GM19193 (cell line): ENCODE results near the gene NTM.

ENCODE experiments used
- POLR2A ChIP-seq: IDR thresholded peaks from 4 replicates; pipeline ENCODE4 v1.6.1; 2011; ENCODE audit not compliant: insufficient read depth, insufficient read length; ENCODE audit errors: extremely low read depth

The NTM gene

DNA sequence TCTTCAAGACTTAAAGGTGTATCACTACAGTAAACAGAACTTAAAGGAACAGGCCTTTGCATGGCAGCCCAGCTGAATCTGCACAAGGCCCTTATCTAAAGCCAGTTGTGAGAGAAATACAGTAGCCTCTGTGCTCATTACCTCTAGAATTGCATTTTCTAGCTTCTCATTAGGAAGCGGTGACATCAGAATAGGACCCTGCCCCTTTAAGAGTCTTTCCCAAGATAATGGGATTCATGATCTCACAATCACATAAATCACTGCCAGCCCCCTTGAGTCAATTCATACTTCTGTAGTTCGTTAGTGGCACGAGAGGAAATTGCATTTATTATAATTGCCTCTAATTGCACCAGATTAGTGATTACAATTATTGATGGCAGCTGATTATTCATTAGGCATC lies 170.3 kb downstream of the NTM start:
- no peak for TF ChIP-seq POLR2A

DNA sequence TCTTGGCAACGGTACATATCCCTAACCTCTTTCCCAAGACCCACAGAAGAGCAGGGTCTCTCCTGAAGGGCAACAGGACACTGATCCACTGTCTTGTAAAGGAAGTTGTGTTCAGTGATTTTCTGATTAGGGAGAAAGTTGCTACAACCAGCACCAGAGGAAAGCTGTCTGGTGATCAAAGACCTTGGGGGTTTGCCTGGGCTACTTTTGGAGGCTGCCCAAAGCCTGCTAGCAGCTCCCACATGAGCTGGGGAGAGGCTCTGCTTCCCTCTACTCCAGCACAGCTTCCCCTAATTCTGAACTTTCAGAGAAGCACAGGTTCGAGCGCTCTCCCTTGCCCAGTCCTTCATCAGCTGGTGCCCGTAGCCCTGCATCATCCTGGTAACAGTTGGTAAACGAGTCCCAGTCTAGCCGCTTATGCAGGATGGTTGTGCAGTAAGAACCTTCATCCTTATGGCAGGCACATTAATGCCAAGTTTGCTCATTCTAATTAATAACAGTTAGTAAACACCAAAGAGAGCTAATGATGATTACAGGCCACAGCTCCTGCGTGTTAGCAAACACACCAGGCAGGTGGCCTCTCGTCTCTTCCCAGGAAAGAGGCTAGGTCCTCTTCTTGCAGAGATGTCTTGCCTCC lies 173.1 kb downstream of the NTM start:
- TF ChIP-seq POLR2A: no peak

DNA sequence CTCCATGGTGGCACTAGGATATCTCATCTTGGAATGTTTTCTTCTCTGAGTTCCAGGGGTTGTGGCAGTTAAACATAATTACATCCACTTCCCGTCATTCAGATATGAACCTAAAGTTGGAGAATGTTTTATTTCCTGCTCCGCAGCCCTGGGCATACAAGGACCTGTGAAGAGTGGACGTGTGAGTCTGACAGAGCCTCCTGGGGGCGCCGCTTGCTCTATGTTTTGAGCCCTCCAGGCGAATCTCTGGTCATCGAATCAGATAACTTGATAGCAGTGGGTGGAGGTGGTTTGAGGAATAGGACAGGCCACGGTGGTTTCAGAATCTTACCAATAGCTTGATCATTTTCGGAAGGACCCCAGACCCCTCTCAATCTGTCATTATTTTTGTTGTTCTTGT lies 174.2 kb downstream of the NTM start:
- TF ChIP-seq POLR2A: no peak

DNA sequence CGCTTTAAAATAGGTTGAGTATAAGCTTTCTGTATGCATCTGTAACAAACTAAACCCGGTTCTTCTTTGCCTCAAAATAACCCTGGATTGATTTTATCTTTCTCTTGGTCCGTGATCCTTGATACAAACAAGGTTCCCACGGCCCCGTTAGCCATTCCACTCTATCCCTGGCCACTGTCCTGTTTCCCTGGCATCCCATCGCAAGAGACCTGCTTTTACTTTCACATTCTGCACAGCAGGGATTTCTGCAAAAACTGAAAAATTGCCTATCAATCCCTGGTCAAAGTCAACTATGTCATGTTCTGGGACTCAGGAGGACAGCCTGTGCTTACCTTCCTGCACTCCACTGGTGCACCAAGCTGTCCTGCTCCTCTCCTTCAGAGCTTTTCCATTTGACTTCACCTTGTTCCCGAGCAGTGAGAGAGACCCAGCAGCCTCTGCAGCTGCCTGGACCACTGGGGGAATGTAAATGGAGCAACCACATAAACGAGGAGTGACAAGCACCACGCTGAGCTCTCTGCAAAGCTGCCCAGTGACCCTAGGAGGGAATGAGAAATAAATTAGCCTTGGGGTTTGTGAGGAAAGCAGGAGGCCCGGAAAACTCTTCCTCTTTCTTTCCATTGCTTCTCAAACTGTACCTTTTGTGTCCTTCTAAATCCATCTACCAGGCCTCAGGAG lies 175.9 kb downstream of the NTM start:
- TF ChIP-seq POLR2A: no peak

DNA sequence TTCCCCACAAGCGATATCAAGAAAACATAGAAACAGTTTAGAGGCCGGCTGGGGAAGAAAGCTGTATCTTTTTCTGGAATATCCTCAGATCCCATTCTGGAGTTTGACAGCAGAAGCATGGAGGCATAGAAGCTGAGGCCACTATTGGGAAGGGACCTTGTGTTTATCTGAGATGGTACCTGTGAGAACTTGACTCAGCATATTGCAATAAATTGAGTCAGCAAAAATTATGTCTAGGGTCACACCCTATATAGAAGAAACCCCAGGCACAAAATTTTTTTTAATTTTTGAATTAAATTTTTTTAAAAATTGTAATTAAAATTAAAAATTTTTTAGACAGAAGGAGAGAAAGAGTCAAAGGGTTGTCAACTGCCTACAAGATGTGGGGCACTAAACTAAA lies 178.7 kb downstream of the NTM start:
- no peak for TF ChIP-seq POLR2A

DNA sequence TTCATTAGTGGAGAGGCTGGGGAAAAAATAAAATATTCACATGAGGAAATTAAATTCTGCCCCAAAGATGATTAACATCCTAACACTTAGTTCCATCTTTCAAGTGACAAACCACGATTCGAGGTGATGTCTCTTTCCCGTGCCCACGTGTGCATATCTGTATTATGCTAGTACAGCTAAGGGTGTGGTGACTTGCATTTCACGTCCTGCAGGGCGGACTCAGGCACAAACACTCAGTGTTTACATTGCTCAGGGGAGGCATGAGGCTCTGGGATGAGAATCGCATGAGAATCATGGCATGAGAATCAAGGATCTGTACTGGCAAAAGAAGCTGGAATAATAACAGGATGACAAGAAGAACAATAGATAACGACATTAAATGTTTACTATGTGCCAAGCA lies 179.4 kb downstream of the NTM start:
- TF ChIP-seq POLR2A: no peak

DNA sequence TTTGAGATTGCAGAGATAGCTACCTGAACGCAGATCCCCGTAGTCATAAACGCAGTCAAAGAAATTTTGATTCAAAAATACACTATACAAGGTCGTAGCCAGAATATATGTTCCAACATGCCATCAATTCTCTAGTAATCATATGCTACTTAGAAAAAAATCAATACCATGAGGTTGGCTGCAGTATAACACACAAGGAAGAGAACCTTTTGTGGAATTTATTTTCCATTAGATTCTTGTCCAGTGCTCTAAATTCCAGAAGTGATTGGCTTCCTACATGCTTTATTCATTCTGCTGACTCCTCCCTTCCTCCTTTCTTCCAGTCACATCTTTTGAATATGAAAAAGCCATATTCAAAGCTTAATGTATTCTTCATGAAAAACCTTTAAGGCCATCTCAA lies 189.9 kb downstream of the NTM start:
- TF ChIP-seq POLR2A: no peak

DNA sequence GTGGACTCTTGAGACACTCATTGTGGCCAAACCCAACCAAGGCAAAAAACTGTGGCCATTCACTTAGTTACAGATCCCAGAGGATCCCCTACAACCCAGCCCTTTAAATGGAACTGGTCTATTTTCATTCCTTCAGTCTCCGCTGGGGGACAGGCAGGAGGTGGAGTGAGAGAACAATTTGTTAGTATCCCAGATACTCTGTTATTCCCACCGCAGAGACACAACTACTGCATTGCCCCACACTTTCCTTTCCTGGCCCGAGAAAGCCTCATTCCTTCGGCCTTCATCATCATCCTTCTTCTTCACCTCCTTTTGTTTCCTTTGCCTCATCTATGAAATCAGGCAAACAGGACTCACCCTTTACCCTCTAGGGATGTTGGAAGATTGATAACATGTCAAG lies 191.1 kb downstream of the NTM start:
- no peak for TF ChIP-seq POLR2A

DNA sequence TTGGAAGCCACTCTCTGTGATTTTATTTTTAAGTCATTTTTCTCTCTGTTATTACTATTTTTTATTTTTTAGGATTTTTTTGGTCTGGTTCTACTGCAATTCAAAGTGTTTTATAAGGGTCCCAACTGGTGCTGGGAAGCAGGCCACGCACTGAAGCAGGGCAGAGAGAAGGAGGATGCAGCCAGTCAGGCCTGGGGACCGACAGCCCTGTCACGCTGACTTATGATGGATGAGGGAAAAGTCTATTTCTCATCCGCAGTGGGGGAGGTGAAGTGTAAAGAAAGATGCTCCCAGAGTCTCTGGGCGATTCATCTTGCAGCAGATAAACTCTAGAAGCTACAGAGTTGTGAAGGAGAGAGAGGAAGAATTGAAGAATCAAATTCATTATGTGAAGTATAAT lies 191.6 kb downstream of the NTM start:
- TF ChIP-seq POLR2A: no peak

DNA sequence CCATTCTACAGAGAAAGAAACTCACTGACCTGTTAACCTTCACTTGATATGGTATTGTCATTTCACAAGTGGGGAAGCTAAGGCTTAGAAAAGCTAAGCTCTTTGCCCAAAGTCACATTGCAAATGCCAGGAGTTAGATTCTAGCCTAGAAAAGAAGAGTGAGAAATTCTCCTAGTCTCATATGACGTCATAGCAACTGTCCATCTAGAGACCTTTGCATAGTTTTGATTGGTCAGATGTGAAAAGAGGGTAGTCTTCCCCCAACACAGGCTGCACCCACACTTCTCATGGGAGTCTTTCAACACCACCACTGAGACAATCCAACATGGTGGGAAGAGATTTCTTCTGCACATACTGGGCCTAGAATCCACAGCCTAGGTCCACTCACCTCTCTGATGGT lies 197.9 kb downstream of the NTM start:
- TF ChIP-seq POLR2A: no peak

DNA sequence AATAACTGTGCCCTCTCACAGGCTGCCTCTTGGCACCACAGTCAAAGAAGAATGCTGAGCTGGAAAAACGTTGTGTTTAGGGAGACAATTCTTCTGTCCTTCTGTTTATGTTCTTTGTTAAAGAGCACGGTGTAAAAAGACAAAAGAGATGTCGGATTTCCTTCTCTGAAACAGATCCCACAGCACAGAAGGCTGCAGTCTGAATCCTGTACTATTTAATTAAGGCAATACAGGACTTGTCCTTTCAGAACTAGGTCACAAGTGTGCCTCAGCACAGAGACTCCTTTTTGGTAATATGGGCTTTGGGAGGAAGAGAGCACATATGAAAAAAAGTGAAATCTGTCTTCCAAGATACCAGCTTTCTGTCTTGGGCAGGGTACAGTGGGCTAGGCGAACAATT lies 201.2 kb downstream of the NTM start:
- TF ChIP-seq POLR2A: no peak

DNA sequence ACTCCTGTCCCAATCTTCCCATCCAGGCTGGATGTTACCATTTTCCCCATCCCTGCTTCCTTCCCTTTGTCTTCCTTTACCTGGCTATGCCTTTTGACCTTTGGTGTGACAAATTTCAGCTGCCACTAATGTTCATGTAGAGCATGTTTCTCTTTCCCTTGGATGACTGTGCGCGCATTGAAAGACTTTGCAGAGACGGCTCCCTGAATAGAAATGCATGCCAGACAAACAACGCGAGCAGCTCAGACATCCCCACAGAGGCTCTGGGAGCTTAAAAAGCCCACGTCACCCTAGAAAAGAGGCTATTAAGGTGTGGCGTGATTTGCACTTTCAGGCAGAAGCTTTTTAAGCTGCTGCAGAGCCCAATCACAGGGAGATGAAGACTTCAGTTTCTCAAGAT lies 202.0 kb downstream of the NTM start:
- no peak for TF ChIP-seq POLR2A

DNA sequence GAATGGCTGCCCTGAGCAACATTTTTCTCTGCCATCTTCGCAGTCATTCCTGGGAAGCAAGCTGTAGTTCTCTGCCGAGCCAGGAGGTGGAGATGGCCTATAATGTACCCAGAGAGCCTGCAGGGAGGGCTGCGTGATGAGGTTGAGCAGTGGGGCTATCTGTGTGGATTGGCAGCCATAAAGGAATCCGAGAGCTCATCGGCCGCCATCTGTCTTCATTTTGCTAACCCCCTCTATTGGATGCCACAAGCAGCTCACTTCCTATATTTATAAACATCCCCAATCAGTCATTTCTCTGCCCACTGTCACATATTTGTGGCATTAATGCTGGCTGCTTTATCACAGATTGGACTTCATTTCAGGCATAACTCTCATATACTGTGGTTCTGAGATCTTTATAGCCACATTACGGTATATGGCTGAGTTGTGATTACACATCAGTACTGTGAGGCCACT lies 209.5 kb downstream of the NTM start:
- TF ChIP-seq POLR2A: no peak

DNA sequence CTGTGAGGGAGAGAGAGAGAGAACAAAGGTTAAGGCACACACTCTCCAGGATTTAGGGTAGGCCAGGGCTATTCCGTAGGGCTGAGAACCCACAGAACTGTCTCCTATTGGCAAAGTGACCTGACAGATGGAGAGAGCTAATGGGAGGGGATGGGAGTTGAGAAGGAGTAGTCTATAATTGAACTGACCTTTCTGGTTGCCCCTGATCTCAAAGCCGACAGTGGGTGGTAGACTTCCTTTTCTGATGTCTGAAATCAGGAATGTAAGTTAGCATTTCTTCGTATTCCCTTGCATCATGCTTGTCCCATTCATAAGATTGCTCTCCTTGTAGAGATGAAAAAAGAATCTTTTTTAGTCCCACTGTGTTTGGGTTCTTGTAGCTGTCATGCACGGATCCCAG lies 210.1 kb downstream of the NTM start:
- no peak for TF ChIP-seq POLR2A

DNA sequence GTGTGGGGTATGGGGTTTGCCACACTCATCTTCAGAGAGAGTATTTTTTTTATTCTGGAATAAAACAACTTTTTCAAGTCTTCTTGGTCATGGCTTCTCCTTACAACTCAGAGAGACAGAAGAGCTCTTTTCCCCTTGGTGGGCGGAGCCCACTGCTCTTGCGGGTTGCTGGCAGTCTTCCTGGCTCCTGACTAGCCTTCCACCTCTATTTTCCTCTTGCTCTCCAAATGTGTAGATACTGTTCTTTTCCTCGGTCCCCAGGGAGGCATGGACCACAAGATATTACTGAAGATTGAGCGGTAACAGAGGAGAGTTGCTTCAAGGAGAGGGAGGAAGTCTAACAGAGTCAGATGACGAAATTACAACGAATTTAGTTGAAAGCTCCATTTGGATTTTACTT lies 210.6 kb downstream of the NTM start:
- TF ChIP-seq POLR2A: no peak

DNA sequence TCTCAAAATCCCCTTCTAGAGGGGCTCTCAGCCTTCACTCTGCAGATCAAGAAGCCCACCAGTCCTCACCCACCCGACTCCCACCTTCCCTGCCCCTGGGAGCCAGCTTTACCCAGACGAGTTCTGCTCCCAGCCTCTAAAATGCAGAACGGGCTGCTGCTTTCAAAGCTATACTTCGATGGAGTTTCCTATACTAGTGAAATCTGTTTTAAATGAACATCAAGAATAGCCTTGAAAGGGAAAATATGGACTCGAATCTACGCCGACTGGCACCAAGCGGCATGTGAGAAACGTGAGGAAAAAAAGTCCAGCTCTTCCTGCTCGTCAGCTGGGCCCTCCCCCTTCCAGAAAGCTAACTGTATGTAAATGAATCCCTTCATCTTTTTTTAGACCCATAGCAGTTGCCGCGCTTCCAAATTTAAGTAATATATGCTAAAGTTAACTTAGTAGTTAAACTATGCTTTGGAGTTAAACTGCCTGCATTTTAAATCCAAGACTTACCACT lies 211.7 kb downstream of the NTM start:
- TF ChIP-seq POLR2A: no peak

DNA sequence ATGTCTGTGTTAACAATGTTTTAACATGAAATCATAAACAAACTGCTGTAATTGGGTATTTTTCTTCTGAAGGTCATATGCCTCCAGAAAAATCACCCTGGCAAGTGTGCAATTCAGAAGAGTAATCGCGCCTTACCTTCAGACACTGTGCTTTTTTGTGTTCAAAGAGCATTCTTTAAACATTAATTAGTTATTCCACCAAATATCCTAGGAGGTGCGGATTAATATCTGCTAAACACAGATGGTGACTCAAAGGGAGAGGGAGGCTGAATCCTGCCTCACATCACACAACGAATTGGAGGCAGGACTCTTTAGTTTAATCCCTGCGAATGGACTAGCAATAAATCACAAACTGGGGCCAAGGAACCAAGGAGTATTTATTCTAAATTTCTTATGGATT lies 213.0 kb downstream of the NTM start:
- TF ChIP-seq POLR2A: no peak

DNA sequence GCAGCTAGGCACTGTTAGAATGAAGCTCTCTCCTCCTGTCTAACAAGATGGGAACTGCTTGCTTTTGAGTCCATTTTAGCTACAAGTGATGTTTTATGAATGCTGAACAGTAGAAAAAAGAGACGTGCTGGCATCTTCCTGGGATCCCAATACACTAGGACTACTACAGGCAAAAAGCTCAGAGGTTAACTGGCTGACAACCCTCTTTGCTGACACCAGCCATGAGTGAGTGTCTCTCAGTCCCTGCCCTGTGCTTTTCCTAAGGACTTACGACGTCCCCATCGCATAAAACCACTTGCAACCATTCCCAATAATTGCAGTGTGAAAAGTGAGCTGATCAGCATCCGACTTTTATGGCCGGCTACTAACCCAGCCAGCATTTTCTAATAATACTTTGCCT lies 213.5 kb downstream of the NTM start:
- no peak for TF ChIP-seq POLR2A
